GM10266 (cell line): ENCODE results near the gene KCNC4.

Experiments
- DNase-seq: peaks from one replicate; pipeline ENCODE4 v3.0.0; 2012; ENCODE audit errors: extremely low spot score
- TF ChIP-seq, protein P1 (sequence below): IDR thresholded peaks from 2 replicates; pipeline ENCODE4 v1.5.1; 2012; ENCODE audit warnings: mild to moderate bottlenecking, low read depth; ENCODE audit not compliant: control insufficient read depth, insufficient read depth; ENCODE audit errors: missing control alignments

The KCNC4 gene

DNA sequence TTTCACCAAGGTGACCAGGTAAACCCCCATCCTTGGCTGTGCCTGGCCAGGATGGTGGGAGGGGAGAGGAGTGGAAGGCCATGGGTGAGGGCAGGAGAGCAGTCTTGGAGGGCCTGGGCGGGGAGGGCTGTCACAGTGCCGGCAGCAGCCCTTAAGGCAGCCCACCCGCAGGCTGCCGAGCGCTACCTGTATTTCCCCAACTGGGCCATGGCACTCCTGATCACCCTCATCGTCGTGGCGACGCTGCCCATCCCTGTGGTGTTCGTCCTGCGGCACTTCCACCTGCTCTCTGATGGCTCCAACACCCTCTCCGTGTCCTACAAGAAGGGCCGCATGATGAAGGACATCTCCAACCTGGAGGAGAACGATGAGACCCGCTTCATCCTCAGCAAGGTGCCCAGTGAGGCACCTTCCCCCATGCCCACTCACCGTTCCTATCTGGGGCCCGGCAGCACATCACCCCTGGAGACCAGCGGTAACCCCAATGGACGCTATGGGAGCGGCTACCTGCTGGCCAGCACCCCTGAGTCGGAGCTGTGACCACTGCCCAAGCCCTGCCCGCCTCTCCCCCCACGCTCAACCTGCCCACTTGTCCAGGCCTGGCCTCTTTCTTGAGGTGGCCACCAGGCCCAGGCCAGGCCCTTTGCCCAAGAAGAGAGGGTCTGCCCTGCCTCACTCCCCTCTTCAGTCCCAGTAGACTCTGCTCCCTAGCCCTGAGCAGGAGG is 12.0 kb upstream of the KCNC4 start:
- TF ChIP-seq, protein P1, sequence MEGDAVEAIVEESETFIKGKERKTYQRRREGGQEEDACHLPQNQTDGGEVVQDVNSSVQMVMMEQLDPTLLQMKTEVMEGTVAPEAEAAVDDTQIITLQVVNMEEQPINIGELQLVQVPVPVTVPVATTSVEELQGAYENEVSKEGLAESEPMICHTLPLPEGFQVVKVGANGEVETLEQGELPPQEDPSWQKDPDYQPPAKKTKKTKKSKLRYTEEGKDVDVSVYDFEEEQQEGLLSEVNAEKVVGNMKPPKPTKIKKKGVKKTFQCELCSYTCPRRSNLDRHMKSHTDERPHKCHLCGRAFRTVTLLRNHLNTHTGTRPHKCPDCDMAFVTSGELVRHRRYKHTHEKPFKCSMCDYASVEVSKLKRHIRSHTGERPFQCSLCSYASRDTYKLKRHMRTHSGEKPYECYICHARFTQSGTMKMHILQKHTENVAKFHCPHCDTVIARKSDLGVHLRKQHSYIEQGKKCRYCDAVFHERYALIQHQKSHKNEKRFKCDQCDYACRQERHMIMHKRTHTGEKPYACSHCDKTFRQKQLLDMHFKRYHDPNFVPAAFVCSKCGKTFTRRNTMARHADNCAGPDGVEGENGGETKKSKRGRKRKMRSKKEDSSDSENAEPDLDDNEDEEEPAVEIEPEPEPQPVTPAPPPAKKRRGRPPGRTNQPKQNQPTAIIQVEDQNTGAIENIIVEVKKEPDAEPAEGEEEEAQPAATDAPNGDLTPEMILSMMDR, result no peak
- DNase-seq, result no peak

DNA sequence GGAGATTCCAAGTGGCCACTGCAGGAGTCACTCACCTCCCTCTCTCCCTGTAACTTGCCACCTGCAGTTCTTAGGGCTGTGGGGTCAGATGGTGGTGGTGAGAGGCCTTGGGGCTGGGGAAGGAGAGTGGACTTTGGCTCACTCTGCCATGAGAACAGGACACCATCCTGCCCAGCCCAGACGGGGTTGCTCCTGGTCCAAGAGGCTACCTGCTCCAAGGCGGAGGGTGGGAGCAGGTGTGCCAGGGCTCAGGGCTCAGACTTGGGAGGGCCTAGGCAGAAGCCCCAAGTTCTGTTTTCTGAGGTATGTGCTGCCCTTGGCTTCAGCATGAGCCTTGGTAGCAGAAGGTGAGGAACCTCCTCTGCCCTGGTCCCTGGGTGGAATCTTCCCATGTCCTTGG is 11.4 kb upstream of the KCNC4 start:
- no peak for DNase-seq
- TF ChIP-seq, protein P1, result no peak

DNA sequence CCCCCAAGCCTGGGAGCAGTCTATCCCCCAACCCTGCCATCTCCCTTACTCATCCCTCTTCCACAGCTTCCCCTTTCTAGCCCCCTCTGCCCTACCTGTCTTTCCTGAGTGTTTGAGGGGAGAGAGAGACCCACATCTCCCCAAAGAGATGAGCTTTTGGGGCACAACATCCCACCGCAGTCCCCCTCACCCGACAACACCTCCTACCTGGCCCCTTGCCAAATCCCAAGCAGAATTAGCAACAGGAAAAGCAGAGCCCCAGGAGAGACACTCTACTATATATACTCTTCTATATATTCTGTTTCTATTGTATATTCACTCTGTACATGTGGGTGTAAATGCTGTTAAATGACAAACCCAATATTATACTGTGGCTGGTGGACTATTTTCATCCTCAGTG is 9.9 kb upstream of the KCNC4 start:
- no peak for DNase-seq
- TF ChIP-seq, protein P1, result no peak

DNA sequence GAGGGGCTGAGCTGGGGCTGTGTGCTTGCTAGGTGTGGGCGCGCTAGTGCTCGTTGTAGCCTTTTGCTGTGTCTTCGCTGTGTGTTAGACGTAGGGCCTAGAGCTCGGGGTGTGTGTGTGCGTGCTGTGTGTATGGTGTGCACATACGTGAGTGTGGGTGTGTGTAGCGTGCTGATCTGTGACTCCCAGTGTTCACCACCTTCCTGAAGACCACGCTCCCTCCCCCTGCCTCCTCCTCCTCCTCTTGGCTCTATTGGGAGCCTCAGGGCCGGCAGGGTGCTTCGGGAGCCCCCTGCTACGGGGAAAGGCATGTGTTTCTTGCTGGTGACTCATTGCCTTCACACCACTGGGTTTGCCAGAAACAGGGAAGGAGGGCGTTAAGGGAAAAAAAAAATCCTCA is 9.4 kb upstream of the KCNC4 start:
- TF ChIP-seq, protein P1, result no peak
- DNase-seq, result no peak

DNA sequence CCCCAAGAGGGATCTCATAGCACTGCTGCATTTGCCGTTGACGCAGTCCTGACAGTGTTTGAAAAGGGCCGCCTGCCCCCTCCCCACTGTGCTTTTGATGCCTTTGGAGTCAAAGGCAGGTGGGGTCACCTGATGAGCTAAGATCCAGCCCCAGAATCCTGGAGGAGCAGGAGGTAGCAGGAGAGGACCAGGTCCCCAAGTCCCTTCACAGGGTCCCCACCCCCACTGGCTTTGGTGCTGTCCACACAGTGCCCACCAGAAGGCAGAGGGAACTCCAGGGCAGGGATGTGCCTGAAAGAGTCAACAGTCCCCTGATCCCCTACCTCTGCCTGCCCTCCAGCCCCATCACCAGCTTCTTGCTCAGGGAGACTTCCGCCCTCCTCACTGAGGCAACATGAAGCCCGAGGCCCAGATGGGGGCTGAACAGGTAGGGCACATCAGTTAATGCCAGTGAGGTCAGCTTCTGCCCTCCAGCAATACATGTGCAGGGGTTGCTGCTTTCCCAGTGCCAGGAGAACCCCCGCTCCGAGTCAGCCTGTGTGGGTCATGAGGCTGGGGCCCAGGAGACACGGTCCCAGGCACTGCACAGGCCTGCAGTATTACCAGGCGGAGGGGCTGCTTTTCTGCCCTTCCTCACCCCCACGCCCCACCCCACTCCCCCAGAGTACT is 8.8 kb upstream of the KCNC4 start:
- DNase-seq, result no peak
- TF ChIP-seq, protein P1, result no peak

DNA sequence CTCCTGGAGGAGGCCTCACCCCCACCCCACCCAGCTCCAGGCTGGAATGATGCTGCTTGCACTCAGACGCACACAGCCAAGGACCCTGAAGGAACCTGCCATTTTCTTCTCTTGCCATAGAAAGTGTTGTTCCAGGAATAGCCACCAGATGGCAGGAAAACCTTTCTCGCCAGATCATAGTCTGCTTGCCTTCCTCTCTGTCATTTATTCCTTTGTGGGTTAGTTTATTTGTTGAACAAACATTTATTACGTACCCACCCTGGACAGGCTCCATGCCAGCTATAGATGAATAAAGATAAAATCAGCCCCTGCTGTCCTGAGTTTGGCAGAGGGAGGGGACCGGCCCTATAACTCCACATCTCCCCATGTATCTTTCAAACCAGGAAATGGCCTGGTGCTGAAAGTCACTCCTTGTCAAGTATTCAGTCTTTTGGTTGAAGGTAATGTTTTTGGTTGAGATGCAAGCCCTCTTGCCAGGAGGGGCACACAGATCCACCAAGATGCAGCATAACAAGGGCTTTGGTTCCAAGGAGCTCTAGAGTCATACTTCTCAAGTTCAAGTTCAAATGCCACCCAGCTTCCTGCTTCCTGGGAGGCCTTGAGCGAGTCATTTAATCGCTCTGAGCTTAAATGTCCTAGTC is 7.0 kb upstream of the KCNC4 start:
- DNase-seq, result peak; percentile 73
- TF ChIP-seq, protein P1, result peak; percentile 80

DNA sequence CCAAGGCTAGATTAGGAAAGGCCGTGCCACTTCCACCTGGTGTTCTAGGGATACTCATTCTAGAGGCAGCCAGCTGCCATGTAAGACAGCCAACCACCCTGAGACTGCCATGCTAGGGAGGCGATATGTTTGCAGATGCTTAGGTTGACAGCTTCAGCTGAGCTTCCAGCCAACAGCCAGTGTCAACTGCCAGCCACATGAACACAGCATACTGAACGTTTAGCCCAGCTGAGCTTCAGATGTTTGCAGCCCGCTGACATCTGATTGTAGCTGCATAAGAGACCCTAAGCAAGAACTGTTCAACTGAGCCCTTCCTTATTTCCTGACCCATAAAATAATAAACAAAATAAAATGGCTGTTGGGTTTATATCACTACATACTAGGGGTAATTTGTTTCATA is 5.0 kb upstream of the KCNC4 start:
- TF ChIP-seq, protein P1, result no peak
- no peak for DNase-seq
